Activated gamma-delta T cell treated with Interleukin-2 at 50 U/mL for 16 hours (primary cell): ENCODE measurements around the gene UBAP2.
"Not testable (repeated sequence)": the region's sequence is repeated elsewhere in the genome, so short reads cannot be mapped to it uniquely, and the experiment has no call there.

Experiments
- DNase-seq: peaks from one replicate; pipeline ENCODE4 v3.0.0-alpha.2; 2020

The UBAP2 gene

DNA sequence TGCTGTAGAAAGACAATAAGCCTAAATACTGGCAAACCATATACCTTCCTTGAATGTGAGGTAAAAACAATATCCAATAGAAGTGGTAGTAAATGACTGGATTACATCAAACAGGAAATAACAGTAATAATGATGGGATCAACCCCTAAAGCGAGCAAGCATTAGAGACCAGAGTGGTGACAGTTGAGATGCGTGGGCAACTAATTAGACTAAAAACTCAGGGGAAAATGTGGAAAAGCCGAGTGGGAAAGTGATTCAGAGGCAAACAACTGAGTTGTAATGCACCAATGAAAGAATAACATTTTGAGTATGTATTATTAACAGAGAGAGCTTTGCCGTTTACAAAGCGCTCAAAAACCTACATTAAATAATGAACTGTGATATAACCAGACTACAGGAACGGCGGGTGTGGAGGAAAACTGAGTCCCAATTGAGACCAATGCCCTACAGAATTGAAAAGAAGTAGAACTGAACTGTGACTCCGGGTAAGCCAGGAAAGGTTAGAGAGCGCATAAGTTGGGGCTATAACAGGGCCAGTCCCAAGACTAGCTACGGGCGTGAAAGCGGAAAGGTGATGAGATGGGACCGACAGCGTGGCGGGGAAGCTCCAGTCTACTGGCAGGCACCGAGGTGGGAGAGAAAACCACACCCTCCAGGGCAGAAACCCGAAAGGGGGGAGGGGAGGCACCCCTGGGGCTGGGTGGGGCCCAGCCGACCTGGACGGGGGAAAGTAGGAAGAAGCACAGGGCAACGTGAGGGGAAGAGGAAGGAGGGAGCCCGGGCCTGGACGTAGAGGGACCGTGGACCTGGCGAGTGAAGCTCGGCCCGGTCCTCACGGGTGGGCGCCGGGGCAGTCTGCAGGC lies 592 bp downstream of the UBAP2 start:
- peak; percentile 35 for DNase-seq

- no peak for DNase-seq
Measured at GRCh38 chr9:34046784-34047379, 1.8 kb downstream of the UBAP2 start.

- DNase-seq: no peak
Measured at GRCh38 chr9:34045903-34046302, 2.8 kb downstream of the UBAP2 start.

- DNase-seq: not testable (repeated sequence)
Measured at GRCh38 chr9:34042074-34042473, 6.6 kb downstream of the UBAP2 start.

DNA sequence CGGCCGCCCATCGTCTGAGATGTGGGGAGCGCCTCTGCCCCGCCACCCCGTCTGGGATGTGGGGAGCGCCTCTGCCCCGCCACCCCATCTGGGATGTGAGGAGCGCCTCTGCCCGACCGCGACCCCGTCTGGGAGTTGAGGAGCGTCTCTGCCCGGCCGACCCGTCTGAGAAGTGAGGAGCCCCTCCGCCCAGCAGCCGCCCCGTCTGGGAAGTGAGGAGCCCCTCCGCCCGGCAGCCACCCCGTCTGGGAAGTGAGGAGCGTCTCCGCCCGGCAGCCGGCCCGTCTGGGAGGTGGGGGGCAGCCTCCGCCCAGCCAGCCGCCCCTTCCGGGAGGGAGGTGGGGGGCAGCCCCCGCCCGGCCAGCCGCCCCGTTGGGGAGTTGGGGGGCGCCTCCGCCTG lies 9.8 kb downstream of the UBAP2 start:
- not testable (repeated sequence) for DNase-seq

DNA sequence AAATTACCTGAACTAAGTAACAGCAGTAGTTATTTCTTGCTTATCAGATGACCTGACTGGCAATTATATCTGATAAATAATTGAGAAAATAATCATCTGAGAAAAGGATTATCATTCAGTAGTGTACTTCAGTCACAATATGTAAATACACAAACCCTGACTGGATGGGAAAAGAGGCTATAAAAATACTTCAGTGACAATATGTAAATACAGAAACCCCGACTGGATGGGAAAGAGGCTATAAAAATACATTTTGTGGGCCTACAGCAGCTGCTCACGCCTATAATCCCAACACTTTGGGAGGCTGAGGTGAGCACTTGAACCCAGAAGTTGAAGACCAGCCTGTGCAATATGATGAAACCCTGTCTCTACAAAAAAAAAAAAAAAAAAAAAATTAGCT lies 11.1 kb downstream of the UBAP2 start:
- no peak for DNase-seq

DNA sequence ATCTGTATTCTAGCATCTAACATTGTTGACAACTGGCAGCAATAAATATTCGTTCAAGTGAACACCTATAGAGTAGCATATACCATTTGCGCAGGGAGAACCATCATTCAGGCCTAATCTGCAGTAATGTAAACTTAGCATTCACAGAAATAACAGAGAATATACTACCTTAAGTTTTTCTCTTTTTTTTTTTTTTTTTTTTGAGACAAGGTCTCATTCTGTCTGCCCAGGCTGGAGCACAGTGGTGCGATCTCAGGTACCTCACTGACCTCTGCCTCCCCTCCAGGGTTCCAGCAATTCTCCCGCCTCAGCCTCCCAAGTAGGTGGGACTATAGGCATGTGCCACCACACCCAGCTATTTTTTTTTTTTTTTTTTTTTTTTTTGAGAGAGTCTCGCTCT lies 12.1 kb downstream of the UBAP2 start:
- no peak for DNase-seq

GRCh38 chr9:34035656-34036055 lies 13.0 kb downstream of the UBAP2 start:
- no peak for DNase-seq

DNA sequence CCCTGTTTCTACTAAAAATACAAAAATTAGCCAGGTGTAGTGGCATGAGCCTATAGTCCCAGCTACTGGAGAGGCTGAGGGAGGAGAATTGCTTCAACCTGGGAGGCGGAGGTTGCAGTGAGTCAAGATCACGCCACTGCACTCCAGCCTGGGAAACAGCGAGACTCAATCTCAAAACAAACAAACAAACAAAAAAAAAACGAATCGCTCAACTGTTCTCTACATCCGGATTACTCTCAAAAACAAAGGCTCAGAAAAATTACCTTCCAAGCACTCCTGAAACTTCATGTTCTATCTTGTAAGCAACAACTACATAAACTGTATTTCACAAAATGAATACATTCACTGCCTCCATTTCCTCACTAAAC lies 14.0 kb downstream of the UBAP2 start:
- no peak for DNase-seq

DNA sequence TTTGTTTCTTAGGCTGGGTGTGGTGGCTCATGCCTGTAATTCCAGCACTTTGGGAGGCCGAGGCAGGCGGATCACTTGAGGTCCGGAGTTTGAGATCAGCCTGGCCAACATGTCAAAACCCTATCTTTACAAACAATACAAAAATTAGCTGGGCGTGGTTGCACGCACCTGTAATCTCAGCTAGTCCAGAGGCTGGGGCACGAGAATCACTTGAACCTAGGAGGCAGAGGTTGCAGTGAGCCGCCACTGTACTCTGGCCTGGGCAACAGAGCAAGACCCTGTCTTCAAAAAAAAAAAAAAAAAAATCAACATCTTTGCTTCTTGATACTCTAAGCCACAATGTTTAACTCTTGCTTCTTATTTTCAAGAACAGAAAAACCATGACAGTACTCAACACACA lies 16.1 kb downstream of the UBAP2 start:
- no peak for DNase-seq

GRCh38 chr9:34027845-34028574 lies 20.7 kb downstream of the UBAP2 start:
- no peak for DNase-seq

DNA sequence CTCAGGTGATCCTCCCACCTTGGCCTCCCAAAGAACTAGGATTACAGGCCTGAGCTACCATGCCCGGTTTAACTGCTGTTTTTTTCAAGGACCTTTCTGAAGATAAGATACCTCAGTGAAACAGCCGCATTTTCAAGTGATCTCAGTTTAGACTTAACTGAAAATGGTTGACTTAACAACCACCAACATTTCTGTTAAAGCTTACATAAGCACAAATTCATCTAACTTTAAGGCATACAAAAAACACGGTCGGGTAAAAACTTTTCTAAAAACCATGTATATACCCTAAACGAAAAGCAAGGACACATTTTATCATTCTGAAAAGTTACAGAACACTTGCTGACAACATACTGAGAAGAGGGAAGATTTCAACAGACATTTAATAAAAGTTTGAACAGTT lies 22.9 kb downstream of the UBAP2 start:
- no peak for DNase-seq

DNA sequence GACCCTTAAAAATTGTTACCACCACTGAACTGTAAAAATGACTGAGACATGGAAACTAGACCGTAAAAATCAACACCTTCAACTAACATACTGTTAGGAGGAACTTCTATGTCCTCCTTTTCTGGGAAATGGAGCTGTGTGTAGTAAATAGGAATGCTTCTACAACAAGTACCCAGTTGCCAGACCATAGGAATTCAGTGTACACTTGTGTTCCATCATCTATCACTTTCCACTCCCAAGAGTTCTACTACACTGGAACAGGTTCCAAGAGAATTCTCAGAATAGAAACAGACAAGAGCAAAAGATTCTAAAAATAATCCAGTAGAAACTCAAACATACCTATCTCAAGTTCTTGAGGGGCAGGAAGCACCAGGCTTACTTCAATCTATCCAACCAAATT lies 23.6 kb downstream of the UBAP2 start:
- DNase-seq: no peak

DNA sequence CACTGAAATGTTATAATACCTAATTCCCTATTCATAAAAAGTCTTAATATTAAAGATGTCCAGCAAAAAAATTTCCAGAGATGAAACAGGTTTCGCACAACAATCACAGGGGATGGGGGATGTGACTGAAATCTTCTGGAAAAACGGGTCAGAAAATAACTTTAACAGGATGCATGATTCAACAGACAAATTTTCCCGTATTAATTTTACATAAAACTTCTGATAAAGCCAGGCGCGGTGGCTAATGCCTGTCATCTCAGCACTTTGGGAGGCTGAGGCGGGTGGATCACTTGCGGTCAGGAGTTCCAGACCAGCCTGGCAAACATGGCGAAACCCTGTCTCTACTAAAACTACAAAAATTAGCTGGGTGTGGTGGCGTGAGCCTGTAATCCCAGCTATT lies 24.2 kb downstream of the UBAP2 start:
- DNase-seq: not testable (repeated sequence)

GRCh38 chr9:34016149-34016548 lies 32.5 kb downstream of the UBAP2 start:
- no peak for DNase-seq

DNA sequence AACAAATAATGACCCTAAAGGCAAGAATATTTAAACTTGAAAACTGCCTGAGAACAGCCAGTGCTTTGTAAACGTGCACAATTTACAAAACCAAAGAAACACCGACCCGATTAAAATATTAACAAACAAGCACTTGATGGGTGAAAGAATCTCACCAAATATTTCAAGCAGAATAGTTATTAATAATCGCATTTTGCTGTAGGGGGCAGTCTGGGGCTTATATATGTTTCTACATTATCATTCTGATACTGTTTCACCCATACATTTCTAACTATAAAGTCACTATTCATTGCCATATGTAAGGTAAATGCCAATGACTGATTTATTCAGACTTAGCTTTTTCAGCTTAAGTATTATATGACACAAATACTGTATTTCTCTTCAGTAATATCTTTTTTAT lies 37.7 kb downstream of the UBAP2 start:
- no peak for DNase-seq

GRCh38 chr9:34001951-34002350 lies 46.7 kb downstream of the UBAP2 start:
- no peak for DNase-seq

GRCh38 chr9:34001298-34001697 lies 47.4 kb downstream of the UBAP2 start:
- no peak for DNase-seq

DNA sequence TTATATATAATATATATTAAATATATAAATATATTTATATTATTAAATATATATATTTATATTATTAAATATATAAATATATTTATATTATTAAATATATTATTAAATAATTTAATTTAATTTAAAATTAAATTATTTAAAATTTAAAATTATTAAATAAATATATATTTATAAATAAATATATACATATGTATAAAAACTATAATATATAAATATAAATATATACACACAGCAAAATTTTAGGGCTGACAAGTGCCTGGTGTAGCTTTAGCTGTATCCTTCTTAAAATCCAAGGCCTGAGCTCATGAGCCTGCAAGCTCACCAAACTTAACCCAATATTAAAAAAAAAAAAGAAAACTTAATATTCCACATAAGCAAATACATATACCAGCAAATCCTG lies 53.2 kb downstream of the UBAP2 start:
- DNase-seq: no peak

DNA sequence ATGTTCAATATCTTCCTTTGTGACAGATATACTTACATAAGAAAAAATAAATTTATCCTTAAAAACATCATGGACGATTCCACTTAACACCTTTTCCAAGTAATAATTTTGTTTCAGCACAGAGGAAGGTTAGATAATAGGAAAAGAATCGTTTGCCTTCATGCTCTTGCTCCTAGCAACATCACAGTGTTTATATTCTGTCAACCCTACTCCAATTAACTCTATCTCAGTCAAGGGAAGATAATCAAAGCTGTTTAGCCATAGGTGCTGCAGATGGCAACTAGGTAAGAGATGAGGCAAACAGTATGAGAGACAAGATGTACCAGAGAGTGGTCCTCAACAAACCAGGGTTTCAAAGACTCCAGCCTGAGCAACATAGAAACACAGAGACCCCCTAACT lies 55.6 kb downstream of the UBAP2 start:
- DNase-seq: no peak

DNA sequence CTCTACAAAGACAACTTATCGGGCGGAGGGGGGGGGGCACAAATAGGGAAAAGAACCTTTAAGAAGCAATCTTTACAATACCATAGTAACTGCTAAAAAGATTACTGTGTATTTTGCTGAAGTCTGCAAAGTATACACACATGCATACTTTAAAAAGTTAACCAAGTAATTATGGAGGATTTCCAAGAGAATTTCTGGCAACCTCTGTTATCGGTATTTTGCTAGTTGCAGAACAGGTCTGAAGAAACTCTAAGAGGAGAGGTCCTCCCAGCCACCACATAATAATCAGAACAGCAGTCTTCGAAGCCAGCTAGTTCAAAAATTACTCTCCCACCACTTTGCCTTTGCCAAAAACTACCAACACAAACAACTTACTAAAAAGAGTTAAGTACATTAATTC lies 56.1 kb downstream of the UBAP2 start:
- DNase-seq: no peak

DNA sequence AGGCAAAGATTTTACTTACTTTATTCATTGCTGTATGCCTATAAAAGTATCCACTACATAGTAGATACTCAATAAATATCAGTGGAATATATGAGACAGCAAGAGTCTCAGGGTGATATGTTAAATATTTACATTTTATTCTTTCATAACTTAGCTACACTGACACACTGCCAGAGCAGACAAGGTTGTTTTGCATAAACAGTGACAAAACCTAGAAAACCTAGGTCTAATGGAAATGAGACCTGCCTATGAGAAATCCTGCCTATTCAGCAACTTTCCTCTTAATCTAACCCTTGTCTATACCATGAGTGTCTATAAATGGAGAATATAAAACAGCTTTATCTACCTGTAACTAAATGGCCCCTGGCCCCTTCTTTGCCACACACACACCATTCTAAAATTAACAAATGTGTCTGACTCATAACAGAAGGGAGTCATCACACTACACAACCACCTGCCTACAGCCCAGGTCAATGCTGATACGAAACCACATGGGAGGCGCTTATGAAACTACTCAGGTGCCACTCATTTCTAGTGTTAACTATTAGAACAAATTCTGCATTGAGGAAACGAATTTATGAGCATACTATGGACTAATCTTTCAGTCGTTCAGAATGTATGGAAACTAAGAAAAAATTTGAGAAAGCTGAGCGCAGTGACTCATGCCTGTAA lies 60.3 kb downstream of the UBAP2 start:
- no peak for DNase-seq

DNA sequence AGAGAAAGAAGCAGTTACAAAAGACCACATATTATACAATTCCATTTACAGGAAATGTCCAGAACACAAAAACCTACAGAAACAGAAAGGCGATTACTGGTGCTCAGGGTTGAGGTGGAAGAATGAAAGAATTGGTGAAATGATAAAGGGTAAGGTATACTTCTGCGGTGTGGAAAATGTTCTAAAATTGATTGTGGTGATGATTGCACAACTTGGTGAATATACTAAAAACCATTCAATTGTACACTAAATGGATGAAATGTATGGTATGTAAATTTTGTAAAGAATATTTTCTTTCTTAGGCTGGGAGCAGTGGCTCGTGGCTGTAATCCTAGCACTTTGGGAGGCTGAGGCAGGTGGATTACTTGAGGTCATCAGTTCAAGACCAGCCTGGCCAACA lies 72.3 kb downstream of the UBAP2 start:
- DNase-seq: no peak

DNA sequence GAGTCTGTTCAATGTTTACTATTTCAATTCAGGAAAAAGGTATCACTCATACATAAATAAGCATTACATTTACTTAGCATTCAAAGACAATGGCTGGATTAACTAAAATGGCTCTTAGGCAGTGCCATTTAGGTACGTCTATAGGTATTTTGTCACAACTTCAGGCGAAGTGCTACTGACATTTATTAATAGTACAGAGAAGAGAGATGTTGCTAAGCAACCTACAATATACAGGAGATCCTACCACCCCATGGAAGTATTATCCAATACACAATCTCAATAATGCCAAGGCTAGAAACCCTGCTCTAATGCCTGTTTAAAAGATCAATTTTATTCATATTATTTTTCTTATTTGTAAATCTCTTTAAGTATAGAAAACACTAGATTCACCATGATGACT lies 76.0 kb downstream of the UBAP2 start:
- DNase-seq: no peak
